Epithelial cell of proximal tubule (primary cell): ENCODE measurements around the gene NTNG2. TPM values are rescaled to one million over a fixed set of nuclear protein-coding genes. Genes with fewer than 3 reads are reported as not detected.

ENCODE experiments used
- DNase-seq: peaks from one replicate; pipeline ENCODE4 v3.0.0-alpha.2; 2011; ENCODE audit warnings: low read depth
- H3K4me3 ChIP-seq: 2 replicates; pipeline ENCODE4 v1.5.1; 2011; ENCODE audit warnings: low read depth, mild to moderate bottlenecking, low read length
- total RNA-seq: library from RNA; depleted of rRNA; stranded (reverse); fragments of >200 nt; gene quantifications from 2 replicates; pipeline ENCODE4 v1.2.3, GENCODE V29; 2015
- TF ChIP-seq, protein P1 (sequence below): conservative IDR thresholded peaks from 2 replicates; pipeline ENCODE4 v1.5.1; 2012; ENCODE audit warnings: low read depth, mild to moderate bottlenecking, low read length

Gene NTNG2
- total RNA-seq, 1 donor from 2014 or later, result not detected

DNA sequence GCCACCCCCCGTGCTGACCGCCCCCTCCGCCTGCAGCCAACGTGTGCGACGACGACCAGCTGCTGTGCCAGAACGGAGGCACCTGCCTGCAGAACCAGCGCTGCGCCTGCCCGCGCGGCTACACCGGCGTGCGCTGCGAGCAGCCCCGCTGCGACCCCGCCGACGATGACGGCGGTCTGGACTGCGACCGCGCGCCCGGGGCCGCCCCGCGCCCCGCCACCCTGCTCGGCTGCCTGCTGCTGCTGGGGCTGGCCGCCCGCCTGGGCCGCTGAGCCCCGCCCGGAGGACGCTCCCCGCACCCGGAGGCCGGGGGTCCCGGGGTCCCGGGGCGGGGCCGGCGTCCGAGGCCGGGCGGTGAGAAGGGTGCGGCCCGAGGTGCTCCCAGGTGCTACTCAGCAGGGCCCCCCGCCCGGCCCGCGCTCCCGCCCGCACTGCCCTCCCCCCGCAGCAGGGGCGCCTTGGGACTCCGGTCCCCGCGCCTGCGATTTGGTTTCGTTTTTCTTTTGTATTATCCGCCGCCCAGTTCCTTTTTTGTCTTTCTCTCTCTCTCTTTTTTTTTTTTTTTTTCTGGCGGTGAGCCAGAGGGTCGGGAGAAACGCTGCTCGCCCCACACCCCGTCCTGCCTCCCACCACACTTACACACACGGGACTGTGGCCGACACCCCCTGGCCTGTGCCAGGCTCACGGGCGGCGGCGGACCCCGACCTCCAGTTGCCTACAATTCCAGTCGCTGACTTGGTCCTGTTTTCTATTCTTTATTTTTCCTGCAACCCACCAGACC lies 80.2 kb downstream of the NTNG2 start:
- DNase-seq, result no peak
- TF ChIP-seq, protein P1, sequence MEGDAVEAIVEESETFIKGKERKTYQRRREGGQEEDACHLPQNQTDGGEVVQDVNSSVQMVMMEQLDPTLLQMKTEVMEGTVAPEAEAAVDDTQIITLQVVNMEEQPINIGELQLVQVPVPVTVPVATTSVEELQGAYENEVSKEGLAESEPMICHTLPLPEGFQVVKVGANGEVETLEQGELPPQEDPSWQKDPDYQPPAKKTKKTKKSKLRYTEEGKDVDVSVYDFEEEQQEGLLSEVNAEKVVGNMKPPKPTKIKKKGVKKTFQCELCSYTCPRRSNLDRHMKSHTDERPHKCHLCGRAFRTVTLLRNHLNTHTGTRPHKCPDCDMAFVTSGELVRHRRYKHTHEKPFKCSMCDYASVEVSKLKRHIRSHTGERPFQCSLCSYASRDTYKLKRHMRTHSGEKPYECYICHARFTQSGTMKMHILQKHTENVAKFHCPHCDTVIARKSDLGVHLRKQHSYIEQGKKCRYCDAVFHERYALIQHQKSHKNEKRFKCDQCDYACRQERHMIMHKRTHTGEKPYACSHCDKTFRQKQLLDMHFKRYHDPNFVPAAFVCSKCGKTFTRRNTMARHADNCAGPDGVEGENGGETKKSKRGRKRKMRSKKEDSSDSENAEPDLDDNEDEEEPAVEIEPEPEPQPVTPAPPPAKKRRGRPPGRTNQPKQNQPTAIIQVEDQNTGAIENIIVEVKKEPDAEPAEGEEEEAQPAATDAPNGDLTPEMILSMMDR, result no peak
- peak overlapping the region; percentile 51 for H3K4me3 ChIP-seq

DNA sequence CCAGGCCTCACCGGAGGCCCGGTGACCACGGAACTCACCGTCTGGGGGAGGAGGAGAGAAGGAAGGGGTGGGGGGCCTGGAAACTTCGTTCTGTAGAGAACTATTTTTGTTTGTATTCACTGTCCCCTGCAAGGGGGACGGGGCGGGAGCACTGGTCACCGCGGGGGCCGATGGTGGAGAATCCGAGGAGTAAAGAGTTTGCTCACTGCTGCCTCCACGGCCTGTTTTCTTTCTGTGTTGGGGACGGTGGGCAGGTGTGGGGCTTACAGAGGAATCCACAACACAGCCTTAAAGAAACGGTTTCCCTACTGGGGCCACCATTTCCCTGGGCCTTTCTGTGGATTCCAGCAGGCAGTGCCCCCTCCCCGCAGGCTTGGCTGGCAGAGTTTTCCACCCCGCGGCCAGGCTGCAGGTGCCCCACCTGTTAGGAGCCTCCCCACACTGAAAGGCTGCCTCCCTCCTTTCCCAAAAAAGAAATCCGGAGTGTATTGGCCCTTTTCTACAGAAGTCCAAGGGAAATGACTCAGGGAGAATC lies 80.8 kb downstream of the NTNG2 start:
- DNase-seq, result no peak
- TF ChIP-seq, protein P1, result no peak
- peak overlapping the region; percentile 51 for H3K4me3 ChIP-seq

GRCh38 chr9:132243156-132244074 lies 81.6 kb downstream of the NTNG2 start:
- no peak overlapping the region for H3K4me3 ChIP-seq
- DNase-seq, result no peak
- TF ChIP-seq, protein P1, result no peak

DNA sequence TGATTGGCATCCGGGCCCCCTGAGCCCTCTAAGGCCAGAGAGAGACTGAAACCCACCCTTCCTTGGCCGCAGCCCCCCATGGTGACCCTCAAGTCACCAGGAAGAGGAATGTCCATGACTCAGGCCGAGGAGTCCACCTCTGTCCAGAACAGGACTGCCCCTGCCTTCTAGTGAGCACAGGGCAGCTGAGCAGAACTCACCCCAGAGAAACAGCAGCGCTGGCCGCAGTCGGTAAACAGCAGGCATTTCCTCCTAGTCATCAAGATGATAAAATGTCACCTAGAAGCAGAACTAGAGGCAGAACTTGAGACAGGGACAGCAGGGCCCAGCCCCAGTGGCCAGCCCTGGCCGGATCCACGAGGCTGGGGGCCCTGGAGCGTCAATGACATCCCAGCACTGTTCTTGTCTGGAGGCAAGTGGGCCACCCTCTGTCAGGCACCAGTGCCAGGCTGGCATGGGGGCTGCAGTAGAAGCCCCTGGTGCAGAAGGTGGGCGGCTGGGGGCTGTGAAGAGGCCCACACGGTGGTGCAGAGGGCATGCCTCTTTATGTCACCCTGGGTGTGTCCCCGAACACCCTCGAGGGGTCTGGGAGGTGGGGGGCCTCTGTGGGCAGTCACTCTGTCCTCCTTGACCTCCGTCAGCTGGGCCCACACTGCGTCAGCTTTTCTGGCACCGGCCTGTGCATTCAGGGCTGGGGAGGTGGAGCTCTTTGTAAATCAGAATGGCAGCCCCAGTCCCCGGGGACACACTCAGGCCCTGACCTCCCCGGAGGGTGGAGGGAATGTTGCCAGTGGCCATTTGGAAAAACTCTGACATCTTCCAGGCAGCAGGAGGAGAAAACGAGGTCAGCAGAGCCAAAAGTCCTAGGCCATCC lies 83.0 kb downstream of the NTNG2 start:
- H3K4me3 ChIP-seq, result no peak overlapping the region
- no peak for DNase-seq
- TF ChIP-seq, protein P1, result no peak

DNA sequence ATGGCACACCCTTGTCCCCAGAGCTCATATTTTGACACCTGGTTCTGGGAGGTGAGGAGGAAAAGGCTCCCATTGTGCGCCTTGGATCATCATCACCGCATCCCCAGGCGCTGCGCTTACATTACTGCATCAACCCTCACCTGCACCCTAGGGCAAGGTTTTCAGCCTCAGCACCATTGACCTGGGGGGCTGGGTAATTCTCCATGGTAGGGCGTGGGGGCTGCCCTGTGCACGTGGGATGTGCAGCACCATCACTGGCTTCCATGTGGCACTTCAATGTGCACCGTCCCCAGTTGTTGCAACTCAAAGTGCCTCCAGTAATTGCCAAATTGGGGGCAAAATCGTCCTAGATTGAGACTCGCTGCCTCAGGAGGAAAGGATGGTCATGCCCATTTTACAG lies 83.6 kb downstream of the NTNG2 start:
- no peak for DNase-seq
- TF ChIP-seq, protein P1, result no peak
- no peak overlapping the region for H3K4me3 ChIP-seq

DNA sequence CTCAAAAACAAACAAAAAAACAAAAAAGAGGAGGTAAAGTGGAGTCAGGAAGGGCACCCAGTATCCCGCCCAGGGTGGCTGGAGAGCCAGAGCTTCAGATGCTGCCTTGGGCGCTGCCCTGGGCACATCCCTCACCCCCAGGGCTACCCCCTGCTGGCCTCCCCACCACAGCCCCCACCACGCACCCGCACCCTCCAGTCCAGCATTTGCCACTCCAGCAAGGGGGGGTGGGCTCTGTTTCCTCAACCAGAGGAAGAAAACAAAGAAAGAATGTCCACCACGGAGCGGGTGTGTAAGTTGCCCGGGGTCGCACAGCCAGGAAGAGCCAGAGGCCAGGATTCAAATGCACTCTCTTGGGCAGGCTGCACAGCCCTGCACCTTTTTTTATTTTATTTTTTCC lies 86.1 kb downstream of the NTNG2 start:
- no peak for DNase-seq
- TF ChIP-seq, protein P1, result no peak
- H3K4me3 ChIP-seq, result no peak overlapping the region
